Measurements from ENCODE around the gene VTI1A.

DNA sequence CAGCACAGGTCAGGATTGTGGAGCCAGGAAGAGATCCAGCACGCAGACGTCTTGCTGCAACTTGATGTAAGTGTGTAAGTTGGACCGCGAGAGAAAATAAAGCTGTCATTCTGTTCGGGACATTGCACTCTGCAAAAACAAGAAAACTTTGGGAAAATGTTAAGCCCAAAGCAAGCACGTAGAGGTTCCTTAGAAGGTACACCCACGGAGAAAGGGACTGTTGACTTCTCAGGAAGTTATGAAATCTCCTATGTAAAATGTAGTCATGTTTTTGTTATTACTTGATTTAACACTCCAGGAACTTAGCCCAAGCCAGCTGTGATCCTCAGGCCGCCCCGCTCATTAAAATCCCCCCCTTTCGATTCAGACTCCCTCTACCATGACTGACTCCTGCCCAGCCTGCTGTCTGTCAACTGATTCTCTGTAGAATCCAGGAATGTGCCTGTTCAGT lies 307.0 kb downstream of the VTI1A start:
- TF ChIP-seq, protein P1, sequence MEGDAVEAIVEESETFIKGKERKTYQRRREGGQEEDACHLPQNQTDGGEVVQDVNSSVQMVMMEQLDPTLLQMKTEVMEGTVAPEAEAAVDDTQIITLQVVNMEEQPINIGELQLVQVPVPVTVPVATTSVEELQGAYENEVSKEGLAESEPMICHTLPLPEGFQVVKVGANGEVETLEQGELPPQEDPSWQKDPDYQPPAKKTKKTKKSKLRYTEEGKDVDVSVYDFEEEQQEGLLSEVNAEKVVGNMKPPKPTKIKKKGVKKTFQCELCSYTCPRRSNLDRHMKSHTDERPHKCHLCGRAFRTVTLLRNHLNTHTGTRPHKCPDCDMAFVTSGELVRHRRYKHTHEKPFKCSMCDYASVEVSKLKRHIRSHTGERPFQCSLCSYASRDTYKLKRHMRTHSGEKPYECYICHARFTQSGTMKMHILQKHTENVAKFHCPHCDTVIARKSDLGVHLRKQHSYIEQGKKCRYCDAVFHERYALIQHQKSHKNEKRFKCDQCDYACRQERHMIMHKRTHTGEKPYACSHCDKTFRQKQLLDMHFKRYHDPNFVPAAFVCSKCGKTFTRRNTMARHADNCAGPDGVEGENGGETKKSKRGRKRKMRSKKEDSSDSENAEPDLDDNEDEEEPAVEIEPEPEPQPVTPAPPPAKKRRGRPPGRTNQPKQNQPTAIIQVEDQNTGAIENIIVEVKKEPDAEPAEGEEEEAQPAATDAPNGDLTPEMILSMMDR (CRISPR knock-in tag; IDR thresholded peaks at IDR 0.05), result no peak
- no peak for TF ChIP-seq FOXA1 (IDR thresholded peaks at IDR 0.05)
- TF ChIP-seq FOXA1 (CRISPR knock-in tag; IDR thresholded peaks at IDR 0.05), result no peak
- TF ChIP-seq NCOR1 (IDR thresholded peaks at IDR 0.05; ENCODE audit: borderline replicate concordance, low read length), result no peak
- no peak for TF ChIP-seq MBD4 (IDR thresholded peaks at IDR 0.05; ENCODE audit: borderline replicate concordance, low read length)
- TF ChIP-seq GTF2F1 (IDR thresholded peaks at IDR 0.05; ENCODE audit: low read length), result no peak
- no peak for TF ChIP-seq FIP1L1 (IDR thresholded peaks at IDR 0.05; ENCODE audit: borderline replicate concordance, insufficient read depth, low read depth, low read length)
- no peak for TF ChIP-seq CCDC6 (CRISPR knock-in tag; IDR thresholded peaks at IDR 0.05)
- TF ChIP-seq, protein P2, sequence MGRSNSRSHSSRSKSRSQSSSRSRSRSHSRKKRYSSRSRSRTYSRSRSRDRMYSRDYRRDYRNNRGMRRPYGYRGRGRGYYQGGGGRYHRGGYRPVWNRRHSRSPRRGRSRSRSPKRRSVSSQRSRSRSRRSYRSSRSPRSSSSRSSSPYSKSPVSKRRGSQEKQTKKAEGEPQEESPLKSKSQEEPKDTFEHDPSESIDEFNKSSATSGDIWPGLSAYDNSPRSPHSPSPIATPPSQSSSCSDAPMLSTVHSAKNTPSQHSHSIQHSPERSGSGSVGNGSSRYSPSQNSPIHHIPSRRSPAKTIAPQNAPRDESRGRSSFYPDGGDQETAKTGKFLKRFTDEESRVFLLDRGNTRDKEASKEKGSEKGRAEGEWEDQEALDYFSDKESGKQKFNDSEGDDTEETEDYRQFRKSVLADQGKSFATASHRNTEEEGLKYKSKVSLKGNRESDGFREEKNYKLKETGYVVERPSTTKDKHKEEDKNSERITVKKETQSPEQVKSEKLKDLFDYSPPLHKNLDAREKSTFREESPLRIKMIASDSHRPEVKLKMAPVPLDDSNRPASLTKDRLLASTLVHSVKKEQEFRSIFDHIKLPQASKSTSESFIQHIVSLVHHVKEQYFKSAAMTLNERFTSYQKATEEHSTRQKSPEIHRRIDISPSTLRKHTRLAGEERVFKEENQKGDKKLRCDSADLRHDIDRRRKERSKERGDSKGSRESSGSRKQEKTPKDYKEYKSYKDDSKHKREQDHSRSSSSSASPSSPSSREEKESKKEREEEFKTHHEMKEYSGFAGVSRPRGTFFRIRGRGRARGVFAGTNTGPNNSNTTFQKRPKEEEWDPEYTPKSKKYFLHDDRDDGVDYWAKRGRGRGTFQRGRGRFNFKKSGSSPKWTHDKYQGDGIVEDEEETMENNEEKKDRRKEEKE (IDR thresholded peaks at IDR 0.05), result no peak
- no peak for TF ChIP-seq NCOA1 (CRISPR knock-in tag; IDR thresholded peaks at IDR 0.05)

All from HepG2 (cell line).